Erythroblast (primary cell): ENCODE measurements around the gene NDUFS6.

Experiments used
- DNase-seq, 2 experiments: peaks; one replicate each; lab custom pipeline; 2025; lab: John Stamatoyannopoulos, UW
- GATA1 ChIP-seq: IDR thresholded peaks from 2 replicates; pipeline ENCODE4 v1.6.1; 2011; ENCODE audit warnings: low read depth, mild to moderate bottlenecking, control low read depth, low read length, moderate library complexity
- POLR2A ChIP-seq: IDR thresholded peaks from 2 replicates; pipeline ENCODE4 v1.6.1; 2011; ENCODE audit warnings: mild to moderate bottlenecking, low read length

NDUFS6 gene

GRCh38 chr5:1801222-1801966, at the start of gene NDUFS6:
Gene NDUFS6, plus strand, starts transcription at chr5:1801407. Its CDS starts 11 bp downstream, at chr5:1801418.
- peak; percentile 86 to 89 for DNase-seq
- TF ChIP-seq GATA1, result no peak
- peak; percentile 78 for TF ChIP-seq POLR2A

DNA sequence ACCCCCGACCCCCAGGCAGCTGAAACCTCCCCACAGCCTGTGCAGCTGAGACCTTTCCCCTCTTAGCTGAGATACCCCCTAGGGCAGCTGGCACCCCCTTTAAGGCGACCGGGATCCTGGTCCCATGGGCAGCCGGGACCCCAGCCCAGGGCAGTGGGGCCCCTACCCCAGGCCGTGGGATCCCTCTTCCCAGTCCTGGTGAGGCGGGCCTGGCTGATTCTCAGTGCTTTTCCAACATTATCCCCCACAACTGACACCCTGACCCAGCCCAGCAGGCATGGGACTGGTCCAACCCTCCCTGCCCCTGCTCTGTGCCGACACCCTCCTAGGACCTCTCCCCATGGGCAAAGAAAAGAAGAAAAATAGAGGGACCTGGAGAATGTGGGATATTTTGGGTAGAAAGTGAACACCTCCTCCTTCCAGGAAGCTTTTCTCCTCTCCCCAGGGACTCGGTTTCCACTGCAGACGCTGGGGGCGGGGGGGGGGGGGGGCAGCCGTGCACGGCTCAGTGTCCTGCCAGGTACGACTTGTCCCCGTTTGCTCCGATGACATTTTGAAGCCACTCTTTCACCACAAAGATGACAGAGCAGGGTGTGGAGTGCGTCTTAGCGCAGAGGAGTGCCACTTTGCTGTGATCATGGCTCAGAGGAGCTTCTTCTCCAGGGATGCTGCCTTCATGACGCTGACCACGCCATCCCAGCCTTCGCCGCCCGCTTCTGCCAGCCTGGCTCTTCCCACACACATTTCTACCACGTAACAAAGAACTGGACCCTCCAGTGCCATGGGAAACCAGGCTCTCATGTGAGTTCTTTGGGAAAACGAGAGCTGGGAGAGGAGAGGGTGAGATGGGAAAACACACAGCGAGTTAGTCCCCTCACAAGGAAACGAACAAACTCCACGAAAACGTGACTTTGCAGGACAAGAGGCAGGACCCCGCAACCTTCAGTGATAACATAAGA, 49.1 kb upstream of the NDUFS6 start:
- no peak for TF ChIP-seq POLR2A
- TF ChIP-seq GATA1, result no peak
- no peak for DNase-seq

DNA sequence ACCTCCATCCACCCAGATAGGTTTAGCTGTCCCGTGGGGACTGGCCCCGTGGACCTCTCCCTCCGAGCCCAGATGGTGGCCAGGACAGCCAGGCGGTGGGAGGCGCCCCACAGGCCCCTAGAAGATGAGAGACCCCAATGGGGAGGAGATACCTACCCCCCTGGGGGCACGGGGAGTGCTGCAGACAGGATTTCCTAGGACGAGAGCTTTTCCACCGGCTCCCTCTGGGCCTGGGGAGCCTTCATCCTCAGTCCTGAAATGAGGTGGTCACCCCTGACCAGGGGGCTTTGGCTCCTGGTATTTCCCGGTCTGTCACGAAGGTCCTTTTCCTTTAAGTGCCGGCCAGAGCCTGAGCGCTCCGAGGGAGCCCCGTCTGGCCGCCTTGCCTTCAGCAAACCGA, 48.3 kb upstream of the NDUFS6 start:
- no peak for DNase-seq
- no peak for TF ChIP-seq POLR2A
- no peak for TF ChIP-seq GATA1

- no peak for DNase-seq
- TF ChIP-seq GATA1 (no peak), POLR2A (no peak)
Observed at GRCh38 chr5:1753490-1753889, 47.7 kb upstream of the NDUFS6 start.

GRCh38 chr5:1754531-1755220, 46.5 kb upstream of the NDUFS6 start:
- no peak for TF ChIP-seq POLR2A
- TF ChIP-seq GATA1, result no peak
- no peak for DNase-seq

GRCh38 chr5:1755321-1755949, 45.8 kb upstream of the NDUFS6 start:
- DNase-seq, result no peak
- TF ChIP-seq POLR2A (no peak), GATA1 (no peak)

- no peak for DNase-seq
- TF ChIP-seq POLR2A (no peak), GATA1 (no peak)
Observed at GRCh38 chr5:1756481-1756880, 44.7 kb upstream of the NDUFS6 start.

DNA sequence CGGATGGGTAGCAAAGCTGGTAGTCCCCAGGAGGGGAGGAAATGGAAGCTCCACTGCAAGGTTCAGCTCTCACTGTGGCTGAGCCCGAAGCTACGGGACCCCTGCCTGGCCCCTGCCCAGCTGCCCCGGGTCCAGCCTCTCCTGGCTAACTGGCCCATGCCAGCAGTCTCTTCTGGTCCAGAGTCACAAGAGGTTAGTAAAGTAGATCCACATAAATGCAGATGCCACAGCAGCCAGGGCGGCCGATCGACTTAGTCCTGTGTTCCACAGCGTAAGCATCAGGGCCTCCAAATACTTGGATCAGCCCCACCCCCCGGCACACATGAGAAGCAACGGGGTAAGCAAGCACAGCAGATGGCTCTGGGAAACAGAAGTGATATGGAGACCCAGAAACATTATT, 43.7 kb upstream of the NDUFS6 start:
- TF ChIP-seq POLR2A (no peak), GATA1 (no peak)
- DNase-seq, result no peak

GRCh38 chr5:1758574-1758973, 42.6 kb upstream of the NDUFS6 start:
- TF ChIP-seq POLR2A (no peak), GATA1 (no peak)
- no peak for DNase-seq

GRCh38 chr5:1759378-1759970, 41.7 kb upstream of the NDUFS6 start:
- TF ChIP-seq GATA1 (no peak), POLR2A (no peak)

GRCh38 chr5:1760231-1760630, 41.0 kb upstream of the NDUFS6 start:
- TF ChIP-seq GATA1 (no peak), POLR2A (no peak)
- no peak for DNase-seq

More at GRCh38 chr5:1759378-1759970, 41.7 kb upstream of the NDUFS6 start:
- no peak for DNase-seq

DNA sequence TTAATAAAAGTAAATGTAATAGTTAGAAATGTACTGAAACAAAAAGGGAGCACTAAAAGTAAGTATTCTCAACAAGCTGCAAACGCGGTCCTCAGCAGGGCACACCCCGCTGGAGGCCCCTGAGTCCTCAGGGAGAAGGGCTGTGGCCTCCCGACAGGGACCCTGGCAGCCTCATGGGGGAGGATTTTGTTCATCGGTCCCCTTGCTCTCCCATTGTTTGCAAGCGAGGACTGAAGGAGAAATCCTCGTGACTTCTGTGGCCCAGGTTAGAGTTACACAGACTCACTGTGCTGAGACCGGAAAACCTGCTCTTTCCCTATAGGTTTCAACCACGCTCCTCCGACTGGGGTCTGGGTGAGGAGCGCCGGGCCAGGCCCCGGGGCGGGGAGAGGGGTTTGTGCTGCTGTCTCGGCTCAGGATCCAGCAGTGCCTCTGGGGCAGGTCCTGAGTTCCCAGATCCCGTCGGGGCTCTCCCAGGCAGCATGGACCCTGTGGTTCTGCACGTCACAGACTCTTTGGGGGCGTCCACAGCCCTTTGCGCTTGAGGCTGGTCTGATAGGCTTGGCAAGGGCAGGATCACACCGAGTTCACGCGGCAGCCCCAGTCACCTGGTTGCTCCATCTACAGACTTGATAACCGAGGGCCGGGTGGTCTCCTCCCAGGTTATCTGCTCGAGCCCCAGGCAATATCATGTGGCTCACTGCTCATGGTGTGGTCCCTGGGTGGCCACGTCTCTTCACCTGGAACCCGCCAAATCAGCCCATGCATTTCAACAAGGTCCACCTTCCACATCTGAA, 40.4 kb upstream of the NDUFS6 start:
- TF ChIP-seq GATA1 (no peak), POLR2A (no peak)
- DNase-seq, result no peak

DNA sequence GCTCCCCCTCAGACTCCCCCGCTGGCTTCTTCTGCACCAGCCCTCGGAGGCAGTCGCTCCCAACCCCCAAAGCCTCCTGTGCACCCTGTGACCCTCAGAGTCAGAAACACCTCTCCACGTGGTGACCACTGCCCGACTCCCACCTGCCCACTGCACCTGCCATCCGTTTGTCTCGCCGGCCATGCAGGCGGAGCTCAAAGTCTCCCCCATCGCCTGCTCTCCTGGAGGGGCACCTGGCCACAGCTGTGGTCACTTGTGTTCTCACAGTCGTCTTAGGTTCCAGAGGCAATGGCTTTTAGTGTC, 39.8 kb upstream of the NDUFS6 start:
- TF ChIP-seq GATA1, result no peak
- TF ChIP-seq POLR2A, result no peak
- DNase-seq, result no peak
